Thyroid gland (tissue), 4 donors: ENCODE measurements around the gene CTIF. TPM values are rescaled to one million over a fixed set of nuclear protein-coding genes. Genes with fewer than 3 reads are reported as not detected.
"Not testable (repeated sequence)": the region's sequence is repeated elsewhere in the genome, so short reads cannot be mapped to it uniquely, and the experiment has no call there.

ENCODE experiments used
- DNase-seq, 2 donors: peaks; one replicate each; pipeline ENCODE4 v3.0.0-alpha.2; 2019
- H3K27ac ChIP-seq, 3 donors: fragments of 200-600 bp; sonication (generic); 1 replicate in 2 of 3; 2 replicates in 1 of 3; pipeline ENCODE4 v1.5.1; 2016 to 2019; ENCODE audit warnings: mild to moderate bottlenecking in 1 of 3, moderate library complexity in 1 of 3
- H3K27me3 ChIP-seq: fragments of 200-600 bp; sonication (generic); one replicate; pipeline ENCODE4 v1.5.1; 2019
- H3K36me3 ChIP-seq, 2 donors: fragments of 200-600 bp; sonication (generic); one replicate each; pipeline ENCODE4 v1.5.1; 2016 to 2019
- H3K4me1 ChIP-seq, 2 donors: fragments of 200-600 bp; sonication (generic); one replicate each; pipeline ENCODE4 v1.5.1; 2017 to 2019
- H3K4me3 ChIP-seq, 3 donors: fragments of 200-600 bp; sonication (generic); replicated peaks in 1 of 3; 1 replicate in 2 of 3; 2 replicates in 1 of 3; pipeline ENCODE4 v1.5.1; 2016; ENCODE audit warnings: mild to moderate bottlenecking in 1 of 3
- H3K9me3 ChIP-seq: fragments of 200-600 bp; sonication (generic); one replicate; pipeline ENCODE4 v1.5.1; 2017
- POLR2A ChIP-seq, 2 donors: fragments of 450-650 bp; IDR thresholded peaks; one replicate each; pipeline ENCODE4 v1.6.1; 2017; ENCODE audit warnings: antibody characterized with exemption in 2 of 2, mild to moderate bottlenecking in 2 of 2, moderate library complexity in 1 of 2
- WGBS, 2 donors: methylation state at CpG; one replicate each; pipeline ENCODE4 v1.1.5; 2017; 5-methylcytosine and 5-hydroxymethylcytosine counted together
- intact Hi-C: fragments of 100-400 bp; cut with DNase I; formaldehyde crosslinking; loops from one replicate; pipeline ENCODE4 v1.15.1; 2023
- total RNA-seq, 4 donors: library from RNA; depleted of rRNA; stranded (reverse); fragments of >200 nt; gene quantifications; one replicate each; pipeline ENCODE4 v1.2.3, GENCODE V29; 2016
- TF ChIP-seq, protein P1 (sequence below), 6 experiments: fragments of 200-600 bp in 3 of 6; fragments of 450-650 bp in 3 of 6; sonication (generic) in 3 of 6; IDR thresholded peaks; one replicate each; pipeline ENCODE4 v1.5.1; 2016 to 2019; ENCODE audit warnings: antibody characterized with exemption in 6 of 6, mild to moderate bottlenecking in 2 of 6, inconsistent platforms in 1 of 6, moderate library complexity in 1 of 6

The CTIF gene
- total RNA-seq, 4 donors from 2014 or later: 18.7 to 29.8 (median 23.6) TPM

DNA sequence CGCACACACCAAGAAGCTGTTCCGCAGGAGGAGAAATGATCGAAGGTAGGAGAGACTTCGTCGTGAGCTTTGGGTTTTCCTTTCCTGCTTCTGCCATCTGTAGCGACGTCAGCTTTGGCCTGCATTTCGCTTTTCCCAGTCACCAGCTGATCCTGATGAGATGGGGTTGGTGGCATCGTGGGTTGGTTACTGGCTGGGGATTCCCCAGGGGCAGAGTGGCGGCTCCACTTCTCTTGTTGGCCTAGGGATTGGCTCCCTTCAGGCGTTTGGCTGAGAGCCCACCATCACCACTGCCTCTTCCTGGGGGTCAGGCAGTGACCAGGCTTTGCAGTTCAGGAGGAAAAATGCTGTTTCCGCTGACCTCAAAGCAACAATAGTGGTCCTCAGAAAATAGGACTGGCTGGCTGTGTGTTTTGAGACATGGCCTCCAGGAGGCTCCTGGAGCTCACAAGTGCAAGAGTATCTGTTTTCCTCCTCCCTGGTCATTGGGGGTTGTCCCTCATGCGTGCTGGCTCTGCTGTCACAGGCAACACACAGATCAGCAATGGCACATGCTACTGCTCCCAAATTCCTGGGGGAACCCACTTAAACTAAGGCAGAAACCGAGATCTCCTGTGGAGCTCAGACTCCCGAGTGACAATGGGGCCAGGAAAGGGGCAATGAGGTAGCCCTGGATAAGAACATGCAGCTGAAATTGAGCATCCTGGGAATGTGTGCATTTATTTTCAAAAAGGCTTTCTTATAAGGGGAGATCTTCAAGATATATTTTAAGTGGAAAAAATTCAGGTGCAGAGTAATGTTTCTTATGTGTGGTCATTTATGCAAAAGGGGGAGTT, 173.0 kb downstream of the CTIF start:
- Histone ChIP-seq H3K9me3 (no peaks in the 10 kb centered on the region), H3K27ac (no peak overlapping the region), H3K27me3 (no peaks in the 10 kb centered on the region), H3K36me3 (no peaks in the 10 kb centered on the region), H3K4me1 (peaks cover 0 to 26% of the 10 kb centered on the region in 2 donors), H3K4me3 (no peak overlapping the region)
- intact Hi-C loops: no loop called here
- peak; percentile 30 to 39 for DNase-seq
- WGBS, 2 donors: 76 to 83% methylated on average over 13 to 14 of the region's 15 CpGs
- TF ChIP-seq, protein P1, sequence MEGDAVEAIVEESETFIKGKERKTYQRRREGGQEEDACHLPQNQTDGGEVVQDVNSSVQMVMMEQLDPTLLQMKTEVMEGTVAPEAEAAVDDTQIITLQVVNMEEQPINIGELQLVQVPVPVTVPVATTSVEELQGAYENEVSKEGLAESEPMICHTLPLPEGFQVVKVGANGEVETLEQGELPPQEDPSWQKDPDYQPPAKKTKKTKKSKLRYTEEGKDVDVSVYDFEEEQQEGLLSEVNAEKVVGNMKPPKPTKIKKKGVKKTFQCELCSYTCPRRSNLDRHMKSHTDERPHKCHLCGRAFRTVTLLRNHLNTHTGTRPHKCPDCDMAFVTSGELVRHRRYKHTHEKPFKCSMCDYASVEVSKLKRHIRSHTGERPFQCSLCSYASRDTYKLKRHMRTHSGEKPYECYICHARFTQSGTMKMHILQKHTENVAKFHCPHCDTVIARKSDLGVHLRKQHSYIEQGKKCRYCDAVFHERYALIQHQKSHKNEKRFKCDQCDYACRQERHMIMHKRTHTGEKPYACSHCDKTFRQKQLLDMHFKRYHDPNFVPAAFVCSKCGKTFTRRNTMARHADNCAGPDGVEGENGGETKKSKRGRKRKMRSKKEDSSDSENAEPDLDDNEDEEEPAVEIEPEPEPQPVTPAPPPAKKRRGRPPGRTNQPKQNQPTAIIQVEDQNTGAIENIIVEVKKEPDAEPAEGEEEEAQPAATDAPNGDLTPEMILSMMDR (IDR thresholded peaks at IDR 0.05): peak in 4 of 6 experiments; percentile 37 to 64 (median 48)
- TF ChIP-seq POLR2A (IDR thresholded peaks at IDR 0.05): no peak

DNA sequence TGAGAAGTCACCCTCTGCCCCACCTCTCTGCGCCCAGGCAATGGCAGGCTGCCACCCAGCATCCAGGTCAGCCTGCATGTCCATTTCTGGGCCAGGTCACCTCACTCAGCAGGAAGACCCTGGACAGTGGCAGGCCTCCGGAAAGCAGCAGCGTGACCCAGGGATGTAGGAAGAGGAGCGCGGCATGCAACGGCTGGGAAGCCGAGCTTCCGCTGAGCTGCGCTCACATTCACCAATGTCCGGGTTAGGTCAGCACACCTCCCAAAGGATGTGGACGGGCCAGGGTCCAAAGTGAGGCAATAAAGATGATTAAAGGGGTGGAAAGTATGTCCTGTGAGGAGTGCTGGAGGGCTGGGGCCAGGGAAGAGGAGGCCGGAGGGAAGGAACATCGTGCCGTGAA, 174.5 kb downstream of the CTIF start:
- peak; percentile 29 to 30 for DNase-seq
- peak overlapping the region in 2 of 3 donors; percentile 4 to 34 for H3K27ac ChIP-seq

DNA sequence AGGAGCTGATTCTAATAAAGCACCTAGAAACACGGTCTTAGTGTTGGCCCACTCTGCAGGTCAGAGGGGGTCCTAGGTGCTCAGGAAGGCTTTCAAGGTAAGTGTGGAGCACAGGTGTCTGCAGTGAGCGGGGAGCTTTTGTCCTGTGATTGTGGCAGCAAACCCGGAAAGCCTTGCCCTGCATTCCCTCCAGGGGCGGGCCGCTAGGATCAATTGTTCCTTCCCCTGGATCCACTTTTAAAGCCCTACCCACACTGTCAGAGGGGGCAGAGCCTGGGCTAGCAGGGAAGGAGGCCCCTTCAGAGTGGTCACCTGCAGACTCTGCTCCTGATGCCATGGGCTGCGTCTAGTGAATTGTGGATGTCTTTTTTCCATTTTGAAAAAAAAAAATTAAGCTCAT, 176.0 kb downstream of the CTIF start:
- Histone ChIP-seq H3K9me3 (no peaks in the 10 kb centered on the region), H3K4me1 (peaks cover 0 to 23% of the 10 kb centered on the region in 2 donors), H3K4me3 (no peak overlapping the region), H3K36me3 (no peaks in the 10 kb centered on the region), H3K27ac (no peak overlapping the region), H3K27me3 (no peaks in the 10 kb centered on the region)
- TF ChIP-seq, protein P1 (IDR thresholded peaks at IDR 0.05): no peak
- no peak for TF ChIP-seq POLR2A (IDR thresholded peaks at IDR 0.05)
- DNase-seq: no peak
- intact Hi-C loops: no loop called here
- WGBS, 2 donors: 82 to 85% methylated on average over 4 to 6 of the region's 6 CpGs

More for the DNA sequence above, 174.5 kb downstream of the CTIF start:
- WGBS, 2 donors: 74 to 77% methylated on average over 14 of the region's 14 CpGs
- Histone ChIP-seq H3K4me1 (peaks cover 0 to 26% of the 10 kb centered on the region in 2 donors), H3K4me3 (no peak overlapping the region), H3K27me3 (no peaks in the 10 kb centered on the region), H3K9me3 (no peaks in the 10 kb centered on the region), H3K36me3 (no peaks in the 10 kb centered on the region)
- intact Hi-C loops: no loop called here
- TF ChIP-seq, protein P1 (IDR thresholded peaks at IDR 0.05): no peak
- TF ChIP-seq POLR2A (IDR thresholded peaks at IDR 0.05): no peak

DNA sequence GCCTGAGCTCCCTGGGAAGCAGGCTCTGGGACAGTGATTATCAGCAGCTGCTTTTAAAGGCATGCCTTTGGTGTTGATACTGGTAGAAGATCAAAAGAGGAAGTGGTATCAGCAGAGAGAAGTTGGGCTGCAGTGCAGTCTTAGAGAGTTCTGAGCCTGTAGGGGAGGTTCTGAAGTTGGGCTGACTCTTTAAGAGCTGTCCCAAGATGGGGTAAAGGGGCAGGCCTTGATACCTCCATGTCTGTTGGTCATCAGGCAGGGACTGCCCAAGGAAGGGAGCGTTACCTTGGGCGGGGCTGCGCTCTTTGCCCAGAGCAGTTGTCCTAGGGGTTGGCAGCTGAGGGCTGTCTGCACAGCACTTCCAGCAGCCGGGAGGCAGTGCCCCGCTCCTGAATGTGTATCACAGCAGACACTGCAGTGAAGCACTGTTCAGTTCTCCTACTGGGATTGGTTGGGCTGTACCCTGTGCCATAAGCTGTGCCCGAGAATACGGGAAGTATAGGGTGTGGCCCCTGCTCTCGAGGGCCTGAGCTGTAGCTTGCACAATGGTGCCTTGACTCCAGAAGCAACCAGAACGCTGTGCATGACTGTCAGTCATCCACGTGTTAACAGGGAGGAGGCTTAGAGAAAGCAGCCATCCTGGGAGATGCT, 177.0 kb downstream of the CTIF start:
- no peaks in the 10 kb centered on the region for H3K36me3 ChIP-seq
- no peak overlapping the region for H3K27ac ChIP-seq
- 84 to 90% methylated on average over 9 to 10 of the region's 10 CpGs for WGBS, 2 donors
- peaks cover 0 to 23% of the 10 kb centered on the region in 2 donors for H3K4me1 ChIP-seq
- H3K4me3 ChIP-seq: no peak overlapping the region
- H3K27me3 ChIP-seq: no peaks in the 10 kb centered on the region
- intact Hi-C loops: no loop called here
- H3K9me3 ChIP-seq: no peaks in the 10 kb centered on the region
- TF ChIP-seq, protein P1 (IDR thresholded peaks at IDR 0.05): no peak
- TF ChIP-seq POLR2A (IDR thresholded peaks at IDR 0.05): no peak
- no peak for DNase-seq

DNA sequence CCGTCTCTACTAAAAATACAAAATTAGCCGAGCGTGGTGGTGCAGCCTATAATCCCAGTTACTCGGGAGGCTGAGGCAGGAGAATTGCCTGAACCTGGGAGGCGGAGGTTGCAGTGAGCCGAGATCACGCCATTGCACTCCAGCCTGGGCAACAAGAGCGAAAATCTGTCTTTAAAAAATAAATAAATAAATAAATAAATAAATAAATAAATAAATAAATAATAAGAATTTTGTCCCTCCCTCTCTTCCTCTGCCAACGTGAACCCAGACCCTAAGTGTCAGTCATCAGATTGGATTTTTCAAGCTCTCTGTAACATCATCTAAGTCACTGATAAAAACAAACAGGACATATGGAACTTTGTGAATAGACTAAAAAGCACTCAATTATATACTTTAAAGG, 178.4 kb downstream of the CTIF start:
- WGBS, 2 donors: 95 to 96% methylated on average over 9 of the region's 9 CpGs

More for the DNA sequence above, 178.4 kb downstream of the CTIF start:
- intact Hi-C loops, H3K9me3 ChIP-seq, H3K4me3 ChIP-seq, H3K36me3 ChIP-seq, H3K27me3 ChIP-seq, H3K27ac ChIP-seq, DNase-seq: not testable (repeated sequence)
- H3K4me1 ChIP-seq: peaks cover 0 to 24% of the 10 kb centered on the region in 2 donors
